RWPE1 (cell line): ENCODE measurements around the gene ROR2.

Source experiments
- CTCF ChIA-PET: fragments of 350-600 bp; sonication (Branson Sonifier 250); formaldehyde crosslinking; extraction: SDS; loops from one replicate; lab custom pipeline; 2021; lab: Yijun Ruan, JAX
- POLR2A ChIA-PET: fragments of 400-600 bp; formaldehyde crosslinking; extraction: SDS; loops from one replicate; lab custom pipeline; 2020; ENCODE audit warnings: antibody characterized with exemption; ENCODE audit not compliant: low non-redundant PET; lab: Yijun Ruan, JAX
- DNase-seq: peaks from one replicate; pipeline ENCODE4 v3.0.0; 2012; ENCODE audit warnings: low spot score
- H3K27ac ChIP-seq: fragments of 450-650 bp; 2 replicates; pipeline ENCODE4 v1.5.1; 2017
- TF ChIP-seq, protein P1 (sequence below): fragments of 450-650 bp; conservative IDR thresholded peaks from 2 replicates; pipeline ENCODE4 v1.5.1; 2017; ENCODE audit warnings: low read depth, mild to moderate bottlenecking

The ROR2 gene

GRCh38 chr9:91727972-91728371 lies 222.1 kb downstream of the ROR2 start:
- ChIA-PET POLR2A (no interaction called here), CTCF (interaction anchor here (1.0 to 1.1 kb wide), 2 partner anchors 68 to 135 kb away, joined by 3 to 4 read pairs; no protein-coding TSS in a partner anchor)
- no peak overlapping the region for H3K27ac ChIP-seq
- TF ChIP-seq, protein P1, sequence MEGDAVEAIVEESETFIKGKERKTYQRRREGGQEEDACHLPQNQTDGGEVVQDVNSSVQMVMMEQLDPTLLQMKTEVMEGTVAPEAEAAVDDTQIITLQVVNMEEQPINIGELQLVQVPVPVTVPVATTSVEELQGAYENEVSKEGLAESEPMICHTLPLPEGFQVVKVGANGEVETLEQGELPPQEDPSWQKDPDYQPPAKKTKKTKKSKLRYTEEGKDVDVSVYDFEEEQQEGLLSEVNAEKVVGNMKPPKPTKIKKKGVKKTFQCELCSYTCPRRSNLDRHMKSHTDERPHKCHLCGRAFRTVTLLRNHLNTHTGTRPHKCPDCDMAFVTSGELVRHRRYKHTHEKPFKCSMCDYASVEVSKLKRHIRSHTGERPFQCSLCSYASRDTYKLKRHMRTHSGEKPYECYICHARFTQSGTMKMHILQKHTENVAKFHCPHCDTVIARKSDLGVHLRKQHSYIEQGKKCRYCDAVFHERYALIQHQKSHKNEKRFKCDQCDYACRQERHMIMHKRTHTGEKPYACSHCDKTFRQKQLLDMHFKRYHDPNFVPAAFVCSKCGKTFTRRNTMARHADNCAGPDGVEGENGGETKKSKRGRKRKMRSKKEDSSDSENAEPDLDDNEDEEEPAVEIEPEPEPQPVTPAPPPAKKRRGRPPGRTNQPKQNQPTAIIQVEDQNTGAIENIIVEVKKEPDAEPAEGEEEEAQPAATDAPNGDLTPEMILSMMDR = no peak
- no peak for DNase-seq

- POLR2A ChIA-PET = no interaction called here
These were observed 222.6 kb downstream of the ROR2 start for GRCh38 chr9:91727316-91727861.

GRCh38 chr9:91726406-91727100 lies 223.5 kb downstream of the ROR2 start:
- H3K27ac ChIP-seq = no peak overlapping the region
- POLR2A ChIA-PET = no interaction called here
- CTCF ChIA-PET = interaction anchor here (0.6 to 2.6 kb wide), 24 partner anchors 8 to 811 kb away, joined by 3 to 22 read pairs (median 3); partner anchors contain the start of gene NFIL3
- TF ChIP-seq, protein P1 = no peak
- DNase-seq = no peak

More at GRCh38 chr9:91727316-91727861, 222.6 kb downstream of the ROR2 start:
- CTCF ChIA-PET = interaction anchor here (0.6 to 2.6 kb wide), 24 partner anchors 9 to 812 kb away, joined by 3 to 22 read pairs (median 3); partner anchors contain the start of gene NFIL3
- no peak overlapping the region for H3K27ac ChIP-seq
- TF ChIP-seq, protein P1 = peak; percentile 95
- peak; percentile 87 for DNase-seq

DNA sequence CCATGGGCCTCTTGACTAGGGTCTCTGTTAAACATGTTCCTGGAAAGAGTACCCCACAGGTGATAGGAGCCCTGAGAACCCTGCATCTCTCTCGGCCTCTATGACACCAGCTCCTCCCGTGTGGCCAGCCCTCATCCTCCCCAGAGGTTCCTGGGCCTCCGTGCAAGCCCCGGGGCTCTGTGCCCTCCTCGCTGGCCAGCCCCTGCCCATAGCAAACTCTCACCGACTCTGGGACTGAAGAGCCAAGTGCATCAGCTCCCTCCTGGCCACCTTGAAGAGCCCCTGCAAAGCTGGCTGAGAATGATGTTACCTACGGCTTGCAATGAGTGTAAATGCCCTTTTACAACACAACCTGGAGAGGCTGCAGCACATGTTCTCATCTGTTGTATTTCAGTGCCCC lies 224.4 kb downstream of the ROR2 start:
- ChIA-PET CTCF (interaction anchor here (0.6 to 2.6 kb wide), 6 partner anchors 9 to 811 kb away, joined by 3 to 22 read pairs (median 6); no protein-coding TSS in a partner anchor), POLR2A (no interaction called here)
- TF ChIP-seq, protein P1 = no peak
- no peak overlapping the region for H3K27ac ChIP-seq
- no peak for DNase-seq

DNA sequence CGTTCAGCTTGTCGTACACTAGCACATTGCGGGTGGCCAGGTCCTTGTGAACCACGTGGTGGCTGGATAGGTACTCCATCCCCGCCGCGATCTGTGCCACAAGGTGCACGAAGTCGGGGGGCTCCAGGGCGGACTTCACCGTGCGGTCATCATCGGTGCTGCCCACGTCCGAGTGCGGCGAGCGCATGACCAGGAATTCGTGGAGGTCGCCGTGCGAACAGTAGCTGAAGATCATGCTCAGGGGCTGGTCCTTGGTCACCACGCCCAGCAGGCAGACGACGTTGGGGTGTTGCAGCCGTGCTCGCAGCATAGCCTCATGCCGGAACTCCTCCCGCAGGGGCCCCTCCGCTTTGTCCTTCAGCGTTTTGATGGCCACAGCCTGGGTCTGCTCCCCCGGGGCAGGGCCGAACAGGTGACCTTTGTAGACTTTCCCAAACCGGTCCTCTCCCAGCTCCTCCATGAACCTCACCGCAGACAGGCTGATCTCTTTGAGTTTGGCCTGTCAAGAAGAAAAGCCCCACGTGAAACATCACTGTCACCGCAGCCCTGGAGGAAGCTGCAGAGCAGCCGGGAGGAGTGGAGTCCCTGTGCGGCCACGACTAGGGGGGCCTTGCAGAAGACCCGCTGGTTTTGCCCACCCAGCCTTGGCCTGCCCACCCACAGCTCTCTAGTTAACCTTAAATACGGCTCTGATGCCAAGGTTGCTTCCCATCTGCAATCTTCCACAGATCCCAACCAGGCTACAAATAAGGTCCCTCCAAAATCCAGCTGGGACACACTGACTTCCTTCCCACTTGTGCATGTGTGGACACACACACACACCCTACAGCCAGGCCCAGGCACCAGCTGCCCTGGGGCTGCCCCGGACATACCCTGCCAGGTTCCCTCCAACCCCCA lies 225.2 kb downstream of the ROR2 start:
- H3K27ac ChIP-seq = no peak overlapping the region
- ChIA-PET POLR2A (no interaction called here), CTCF (interaction anchor here (0.6 to 2.6 kb wide), 7 partner anchors 9 to 810 kb away, joined by 3 to 22 read pairs (median 5); no protein-coding TSS in a partner anchor)
- DNase-seq = no peak
- TF ChIP-seq, protein P1 = no peak

GRCh38 chr9:91724068-91724440 lies 226.0 kb downstream of the ROR2 start:
- ChIA-PET CTCF (interaction anchor here (1.5 to 1.8 kb wide), 2 partner anchors 10 to 809 kb away, joined by 7 read pairs; no protein-coding TSS in a partner anchor), POLR2A (no interaction called here)
- H3K27ac ChIP-seq = no peak overlapping the region
- TF ChIP-seq, protein P1 = no peak
- DNase-seq = no peak
